IPS-18a (cell line): ENCODE measurements around the gene ENC1.

Experiments used
- H3K27ac ChIP-seq: one replicate; pipeline ENCODE4 v1.5.1; 2013; ENCODE audit warnings: low read length
- H3K27me3 ChIP-seq: one replicate; pipeline ENCODE4 v1.6.1; 2013; ENCODE audit warnings: mild to moderate bottlenecking, low read length; ENCODE audit not compliant: control insufficient read depth, insufficient read depth
- H3K36me3 ChIP-seq: one replicate; pipeline ENCODE4 v1.6.1; 2013; ENCODE audit warnings: low read depth, low read length; ENCODE audit not compliant: control insufficient read depth
- H3K4me1 ChIP-seq: one replicate; pipeline ENCODE4 v1.6.1; 2013; ENCODE audit warnings: low read depth, low read length; ENCODE audit not compliant: control insufficient read depth
- H3K4me3 ChIP-seq: one replicate; pipeline ENCODE4 v1.5.1; 2013; ENCODE audit warnings: low read length
- H3K9ac ChIP-seq: one replicate; pipeline ENCODE4 v1.6.1; 2013; ENCODE audit warnings: mild to moderate bottlenecking, low read length, moderate library complexity
- H3K9me3 ChIP-seq: one replicate; pipeline ENCODE4 v1.6.1; 2013; ENCODE audit warnings: low read depth, low read length; ENCODE audit not compliant: control insufficient read depth

Gene ENC1

GRCh38 chr5:74619308-74619707, 21.2 kb downstream of the ENC1 start:
- Histone ChIP-seq H3K9ac (no peak overlapping the region), H3K9me3 (no peaks in the 10 kb centered on the region), H3K27ac (no peak overlapping the region), H3K36me3 (no peaks in the 10 kb centered on the region), H3K4me3 (no peak overlapping the region), H3K4me1 (peaks cover 22% of the 10 kb centered on the region), H3K27me3 (no peaks in the 10 kb centered on the region)

GRCh38 chr5:74618106-74618505, 22.4 kb downstream of the ENC1 start:
- no peaks in the 10 kb centered on the region for H3K27me3 ChIP-seq
- H3K36me3 ChIP-seq = no peaks in the 10 kb centered on the region
- peaks cover 20% of the 10 kb centered on the region for H3K4me1 ChIP-seq
- no peaks in the 10 kb centered on the region for H3K9me3 ChIP-seq
- H3K9ac ChIP-seq = no peak overlapping the region
- H3K27ac ChIP-seq = no peak overlapping the region
- no peak overlapping the region for H3K4me3 ChIP-seq

GRCh38 chr5:74617202-74617601, 23.3 kb downstream of the ENC1 start:
- Histone ChIP-seq H3K36me3 (no peaks in the 10 kb centered on the region), H3K9me3 (no peaks in the 10 kb centered on the region), H3K4me1 (peaks cover 11% of the 10 kb centered on the region), H3K27ac (no peak overlapping the region), H3K4me3 (no peak overlapping the region), H3K27me3 (no peaks in the 10 kb centered on the region), H3K9ac (no peak overlapping the region)

GRCh38 chr5:74616236-74617146, 24.0 kb downstream of the ENC1 start:
- Histone ChIP-seq H3K9ac (no peak overlapping the region), H3K36me3 (no peaks in the 10 kb centered on the region), H3K27ac (no peak overlapping the region), H3K4me3 (no peak overlapping the region), H3K9me3 (no peaks in the 10 kb centered on the region), H3K27me3 (no peaks in the 10 kb centered on the region), H3K4me1 (peaks cover 5% of the 10 kb centered on the region)

- Histone ChIP-seq H3K9ac (no peak overlapping the region), H3K9me3 (no peaks in the 10 kb centered on the region), H3K4me1 (peaks cover 5% of the 10 kb centered on the region), H3K4me3 (no peak overlapping the region), H3K27me3 (no peaks in the 10 kb centered on the region), H3K27ac (no peak overlapping the region), H3K36me3 (no peaks in the 10 kb centered on the region)
Measured at GRCh38 chr5:74613283-74613682, 27.2 kb downstream of the ENC1 start.

- Histone ChIP-seq H3K9me3 (no peaks in the 10 kb centered on the region), H3K36me3 (no peaks in the 10 kb centered on the region), H3K27ac (no peak overlapping the region), H3K4me1 (no peaks in the 10 kb centered on the region), H3K4me3 (no peak overlapping the region), H3K9ac (no peak overlapping the region), H3K27me3 (no peaks in the 10 kb centered on the region)
Measured at GRCh38 chr5:74612045-74612444, 28.5 kb downstream of the ENC1 start.

GRCh38 chr5:74608736-74609601, 31.6 kb downstream of the ENC1 start:
- Histone ChIP-seq H3K27me3 (no peaks in the 10 kb centered on the region), H3K4me1 (no peaks in the 10 kb centered on the region), H3K4me3 (no peak overlapping the region), H3K27ac (no peak overlapping the region), H3K9ac (no peak overlapping the region), H3K36me3 (no peaks in the 10 kb centered on the region), H3K9me3 (no peaks in the 10 kb centered on the region)

GRCh38 chr5:74605759-74606158, 34.8 kb downstream of the ENC1 start:
- Histone ChIP-seq H3K9me3 (no peaks in the 10 kb centered on the region), H3K27me3 (no peaks in the 10 kb centered on the region), H3K36me3 (no peaks in the 10 kb centered on the region), H3K4me3 (no peak overlapping the region), H3K27ac (no peak overlapping the region), H3K4me1 (no peaks in the 10 kb centered on the region), H3K9ac (no peak overlapping the region)

- Histone ChIP-seq H3K4me3 (no peak overlapping the region), H3K27me3 (no peaks in the 10 kb centered on the region), H3K36me3 (no peaks in the 10 kb centered on the region), H3K9me3 (no peaks in the 10 kb centered on the region), H3K4me1 (no peaks in the 10 kb centered on the region), H3K9ac (no peak overlapping the region), H3K27ac (no peak overlapping the region)
Measured at GRCh38 chr5:74603376-74603775, 37.2 kb downstream of the ENC1 start.

- Histone ChIP-seq H3K4me1 (peaks cover 12% of the 10 kb centered on the region), H3K4me3 (no peak overlapping the region), H3K27me3 (no peaks in the 10 kb centered on the region)
Measured at GRCh38 chr5:74599148-74599547, 41.4 kb downstream of the ENC1 start.

GRCh38 chr5:74598731-74599130, 41.8 kb downstream of the ENC1 start:
- Histone ChIP-seq H3K36me3 (no peaks in the 10 kb centered on the region), H3K9me3 (no peaks in the 10 kb centered on the region), H3K27me3 (no peaks in the 10 kb centered on the region), H3K4me3 (no peak overlapping the region), H3K4me1 (peaks cover 12% of the 10 kb centered on the region), H3K27ac (no peak overlapping the region), H3K9ac (no peak overlapping the region)

More at GRCh38 chr5:74599148-74599547, 41.4 kb downstream of the ENC1 start:
- Histone ChIP-seq H3K36me3 (no peaks in the 10 kb centered on the region), H3K9me3 (no peaks in the 10 kb centered on the region), H3K27ac (no peak overlapping the region), H3K9ac (no peak overlapping the region)
